Measurements from ENCODE around the gene SLC28A1.
"Not testable (repeated sequence)": the region's sequence is repeated elsewhere in the genome, so short reads cannot be mapped to it uniquely, and the experiment has no call there.

SLC28A1 gene

DNA sequence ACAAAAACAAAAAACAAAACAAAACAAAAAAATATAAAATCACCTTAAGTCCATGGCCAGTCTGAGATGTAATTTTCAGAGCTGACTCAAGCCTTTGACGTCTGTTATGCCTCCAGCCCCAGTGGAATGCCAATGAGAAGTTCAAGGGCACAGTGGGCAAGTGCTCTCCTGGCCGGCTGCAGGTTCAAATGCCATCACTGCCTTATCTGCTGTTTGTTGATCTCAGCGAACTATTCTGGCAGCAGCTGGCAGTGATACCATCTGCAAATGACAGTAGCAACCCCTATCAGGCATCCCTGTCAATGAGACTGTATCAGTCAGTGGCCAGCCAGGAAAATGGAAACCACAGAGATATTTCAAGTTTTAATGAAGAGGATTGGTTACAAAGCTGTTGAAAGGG is 86.4 kb downstream of the SLC28A1 start:
- no peak for DNase-seq (ENCODE audit: low spot score)

DNA sequence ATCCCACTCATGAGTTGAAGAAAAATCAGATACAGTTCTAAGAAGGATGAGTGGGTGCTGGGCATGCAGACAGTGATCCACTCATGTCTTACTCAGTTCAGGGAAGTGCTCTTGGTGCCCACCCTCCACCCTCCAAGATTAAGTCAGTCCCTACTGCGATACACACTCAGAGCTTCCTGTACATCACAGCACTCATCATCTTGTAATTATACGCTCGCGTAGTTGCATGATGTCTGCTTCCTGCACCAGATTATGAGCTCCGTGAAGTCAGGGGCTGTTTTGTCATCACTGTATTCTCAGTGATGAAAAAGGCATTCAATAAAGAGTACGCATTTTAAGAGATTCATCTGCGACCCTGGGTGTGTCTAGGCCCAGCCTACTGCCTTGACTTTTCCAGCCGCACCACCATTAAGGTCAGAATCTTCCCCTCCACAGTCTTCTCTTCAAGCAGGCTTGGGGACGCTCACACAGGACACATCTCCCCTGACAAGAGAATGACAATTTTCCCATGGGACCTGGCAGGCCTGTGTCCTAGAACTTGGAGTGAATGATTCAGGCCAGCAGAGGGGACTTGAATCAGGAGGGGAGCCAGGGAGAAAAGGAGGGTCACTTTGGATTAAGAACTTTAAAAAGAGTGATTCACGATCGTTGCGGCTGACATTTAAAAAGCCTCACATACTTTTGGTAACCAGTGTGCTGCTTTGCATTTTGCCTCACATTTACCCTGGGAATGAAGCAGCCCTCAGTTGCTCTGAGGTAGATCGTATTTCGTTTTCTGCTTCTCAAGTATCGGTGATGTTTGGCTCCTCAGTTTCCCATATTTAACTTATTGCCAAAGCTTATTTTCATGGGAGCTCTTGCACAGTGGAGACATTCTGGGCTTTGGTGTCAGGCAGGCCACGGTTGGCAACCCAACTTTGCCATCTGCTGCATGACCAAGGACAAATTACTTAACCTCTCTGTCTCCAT is 89.3 kb downstream of the SLC28A1 start:
- DNase-seq (ENCODE audit: low spot score) = no peak

GRCh38 chr15:84975871-84976351 is 91.4 kb downstream of the SLC28A1 start:
- no peak for DNase-seq (ENCODE audit: low spot score)

DNA sequence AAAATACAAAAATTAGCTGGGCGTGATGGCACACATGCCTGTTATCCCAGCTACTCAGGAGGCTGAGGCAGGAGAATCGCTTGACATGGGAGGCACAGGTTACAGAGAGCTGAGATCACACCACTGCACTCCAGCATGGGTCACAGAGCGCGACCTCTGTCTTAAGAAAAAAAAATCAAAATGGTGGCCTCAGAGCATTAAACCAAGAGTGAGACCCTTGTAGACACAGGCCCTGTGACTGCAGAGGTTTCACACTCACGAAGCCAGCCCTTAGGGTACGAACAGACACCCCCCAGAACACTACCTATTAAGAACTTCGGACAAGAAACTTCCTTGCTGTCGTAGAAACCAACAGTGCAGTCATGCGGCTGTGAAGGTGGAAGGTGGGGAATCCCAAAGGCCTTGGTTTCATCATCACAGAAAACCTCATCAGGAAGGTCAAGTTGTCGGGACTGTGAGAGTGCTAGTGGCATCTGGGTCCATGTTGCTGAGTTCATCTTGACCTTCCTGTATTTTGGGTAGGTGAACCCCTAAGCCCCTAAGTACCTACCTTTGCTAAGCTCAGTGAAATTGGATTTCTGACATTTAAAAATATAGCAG is 92.4 kb downstream of the SLC28A1 start:
- no peak for DNase-seq (ENCODE audit: low spot score)

DNA sequence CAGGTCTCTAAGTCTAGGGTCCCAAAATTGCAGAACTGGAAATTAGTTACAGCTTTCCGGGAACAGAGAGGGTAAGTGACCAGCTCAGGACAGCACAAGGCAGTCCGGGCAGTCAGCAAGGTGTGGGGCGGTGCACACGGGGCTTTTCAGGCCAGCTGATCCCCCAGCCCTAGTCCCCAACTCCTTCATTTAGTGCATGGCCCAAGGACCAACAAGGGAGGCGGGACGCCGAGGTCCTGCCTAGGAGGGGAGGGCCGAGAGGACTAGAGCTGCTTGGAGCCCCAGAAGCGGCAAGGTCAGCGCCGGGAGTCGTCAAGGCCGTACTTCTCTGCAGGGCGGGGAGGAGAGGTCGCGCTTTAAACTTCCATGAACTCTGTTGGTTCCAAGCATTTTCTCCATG is 95.2 kb downstream of the SLC28A1 start:
- no peak for DNase-seq (ENCODE audit: low spot score)

- DNase-seq (ENCODE audit: low spot score) = peak; percentile 89
Measured at GRCh38 chr15:84980196-84981053, 96.0 kb downstream of the SLC28A1 start.

DNA sequence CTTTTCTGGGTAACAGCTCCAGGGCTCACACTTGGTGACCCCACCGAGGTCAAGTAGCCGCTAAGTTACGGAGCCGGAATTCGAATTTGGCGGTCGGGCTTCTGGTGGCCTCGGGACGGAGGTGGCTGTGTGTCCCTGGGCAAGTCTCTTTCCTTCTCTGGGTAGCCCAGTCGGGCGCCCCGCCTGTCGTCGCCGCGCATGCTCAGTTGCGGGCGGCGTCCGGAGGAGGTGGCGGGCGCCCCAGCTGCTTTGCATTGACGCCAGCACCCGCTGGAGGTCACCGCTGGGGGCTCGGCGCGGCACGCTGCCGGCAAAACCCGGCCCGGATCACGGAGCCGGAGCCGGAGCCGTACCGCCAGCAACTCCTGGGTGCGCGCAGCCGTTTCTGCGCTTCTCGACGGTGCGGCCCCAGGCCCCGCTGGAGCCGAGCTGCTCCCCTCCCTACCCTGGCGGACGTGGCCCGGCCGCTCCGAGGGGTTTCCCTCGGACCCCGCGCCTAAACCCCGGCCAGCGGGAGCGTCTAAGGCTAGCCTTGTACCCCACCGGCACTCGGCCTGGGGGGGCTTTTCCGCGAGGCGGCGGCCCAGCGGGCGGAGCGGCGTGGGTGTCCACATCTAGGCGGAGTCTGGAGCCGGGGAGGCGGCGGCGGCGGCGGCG is 96.7 kb downstream of the SLC28A1 start:
- DNase-seq (ENCODE audit: low spot score) = peak; percentile 99

GRCh38 chr15:84981711-84982300 is 97.3 kb downstream of the SLC28A1 start, which contains the start of gene PDE8A:
Gene PDE8A, plus strand, starts transcription at chr15:84981856. Its CDS starts 307 bp downstream, at chr15:84982163.
- peak; percentile 73 for DNase-seq (ENCODE audit: low spot score)

- peak; percentile 18 for DNase-seq (ENCODE audit: low spot score)
Measured at GRCh38 chr15:84982301-84982920, 97.9 kb downstream of the SLC28A1 start.

- DNase-seq (ENCODE audit: low spot score) = no peak
Measured at GRCh38 chr15:84983294-84983693, 98.8 kb downstream of the SLC28A1 start.

- no peak for DNase-seq (ENCODE audit: low spot score)
Measured at GRCh38 chr15:84983711-84984110, 99.2 kb downstream of the SLC28A1 start.

GRCh38 chr15:84985158-84985557 is 100.7 kb downstream of the SLC28A1 start:
- no peak for DNase-seq (ENCODE audit: low spot score)

DNA sequence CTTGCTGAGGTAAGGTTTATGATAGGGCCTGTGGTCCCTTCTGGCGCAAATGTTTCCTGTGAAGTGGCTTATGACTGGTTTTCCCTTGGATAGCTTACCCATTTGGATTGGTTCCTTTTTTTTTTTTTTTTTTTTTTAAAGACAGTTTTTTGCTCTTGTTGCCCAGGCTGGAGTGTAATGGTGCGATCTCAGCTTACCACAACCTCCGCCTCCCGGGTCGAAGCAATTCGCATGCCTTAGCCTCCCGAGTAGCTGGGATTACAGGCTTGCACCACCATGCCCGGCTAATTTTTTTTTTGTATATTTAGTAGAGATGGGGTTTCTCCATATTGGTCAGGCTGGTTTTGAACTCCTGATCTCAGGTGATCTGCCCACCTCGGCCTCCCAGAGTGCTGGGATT is 102.9 kb downstream of the SLC28A1 start:
- DNase-seq (ENCODE audit: low spot score) = not testable (repeated sequence)

DNA sequence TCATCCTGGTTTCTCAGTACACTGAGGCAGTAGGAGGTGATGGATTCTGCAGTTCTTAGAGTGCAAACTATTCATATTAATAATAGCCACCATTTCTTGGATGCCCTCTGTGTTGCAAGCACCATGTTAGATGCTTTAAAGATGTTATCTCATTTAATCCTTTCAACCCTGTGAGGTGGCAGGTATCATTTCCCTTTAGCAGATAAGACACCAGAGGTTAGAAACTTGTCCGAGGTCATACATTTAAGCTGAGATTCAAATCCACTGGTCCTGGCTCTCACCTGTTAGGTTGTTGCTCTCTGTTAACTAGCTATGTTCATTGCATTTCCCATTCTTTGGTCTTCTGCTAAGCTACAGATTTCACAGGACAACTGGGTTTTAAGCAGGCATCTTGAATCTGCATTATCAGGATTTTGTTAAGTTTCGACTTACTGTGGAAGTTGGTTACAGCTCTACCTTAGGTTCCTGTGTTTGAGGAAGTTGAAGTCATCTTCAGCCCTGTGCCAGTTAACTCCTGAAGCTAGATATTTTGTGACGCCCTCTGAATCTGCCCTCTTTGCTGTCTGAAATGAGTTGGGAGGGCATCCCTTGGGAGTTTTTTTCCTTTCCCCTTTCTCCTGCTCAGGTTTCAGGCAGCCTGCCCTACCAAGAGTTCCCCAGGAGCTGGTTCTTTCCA is 103.6 kb downstream of the SLC28A1 start:
- no peak for DNase-seq (ENCODE audit: low spot score)

DNA sequence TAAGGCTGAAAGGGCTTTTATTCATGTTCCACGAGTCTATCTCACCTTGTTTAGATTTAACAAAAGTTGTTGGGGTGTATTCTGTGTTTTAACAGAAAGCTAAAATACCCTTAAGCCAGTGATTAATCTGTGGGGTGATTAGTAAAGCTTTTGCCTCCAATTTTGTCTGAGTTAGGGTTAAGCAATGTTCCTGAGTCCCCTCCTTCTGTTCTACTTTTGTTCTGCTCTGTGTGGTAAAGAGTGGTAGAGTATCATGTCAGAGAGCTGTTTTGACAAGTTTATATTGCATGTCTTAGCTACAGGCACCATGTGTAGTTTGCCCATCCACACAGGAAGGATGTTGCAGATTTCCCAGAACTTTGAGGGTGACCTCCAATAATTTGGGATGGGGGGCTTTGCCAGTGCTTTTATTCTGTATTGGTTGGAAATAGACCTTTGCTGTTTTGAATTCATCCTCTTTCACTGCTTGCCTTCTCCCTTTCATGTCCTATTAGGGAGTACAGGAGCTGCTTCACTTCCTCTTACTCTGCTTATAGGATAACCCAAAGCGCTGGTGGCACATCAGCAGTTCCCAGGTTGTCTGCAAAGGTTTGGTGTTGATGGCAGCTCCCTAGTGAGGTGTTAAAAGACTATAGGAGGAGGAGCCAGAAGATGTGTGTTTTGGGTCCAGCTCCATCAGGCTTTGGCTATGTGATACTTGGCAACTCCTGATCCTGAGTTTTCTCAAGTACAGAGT is 104.6 kb downstream of the SLC28A1 start:
- DNase-seq (ENCODE audit: low spot score) = no peak

DNA sequence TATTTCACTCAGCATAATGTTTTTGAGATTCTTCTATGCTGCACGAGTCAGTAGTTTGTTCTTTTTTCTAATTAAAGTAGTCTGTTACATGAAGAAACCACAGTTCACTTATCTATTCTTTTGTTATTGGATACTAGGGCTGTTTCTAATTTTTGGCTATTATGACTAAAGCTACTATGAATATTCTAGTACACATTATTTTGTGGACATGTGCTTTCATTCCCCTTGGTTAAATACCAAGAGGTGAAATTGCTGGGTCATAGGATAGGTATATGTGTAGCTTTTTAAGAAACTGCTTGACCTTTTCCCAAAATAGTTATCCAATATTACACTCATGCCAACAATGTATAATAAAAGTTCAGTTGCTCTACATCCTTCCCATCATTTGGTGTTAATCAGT is 106.0 kb downstream of the SLC28A1 start:
- DNase-seq (ENCODE audit: low spot score) = no peak

DNA sequence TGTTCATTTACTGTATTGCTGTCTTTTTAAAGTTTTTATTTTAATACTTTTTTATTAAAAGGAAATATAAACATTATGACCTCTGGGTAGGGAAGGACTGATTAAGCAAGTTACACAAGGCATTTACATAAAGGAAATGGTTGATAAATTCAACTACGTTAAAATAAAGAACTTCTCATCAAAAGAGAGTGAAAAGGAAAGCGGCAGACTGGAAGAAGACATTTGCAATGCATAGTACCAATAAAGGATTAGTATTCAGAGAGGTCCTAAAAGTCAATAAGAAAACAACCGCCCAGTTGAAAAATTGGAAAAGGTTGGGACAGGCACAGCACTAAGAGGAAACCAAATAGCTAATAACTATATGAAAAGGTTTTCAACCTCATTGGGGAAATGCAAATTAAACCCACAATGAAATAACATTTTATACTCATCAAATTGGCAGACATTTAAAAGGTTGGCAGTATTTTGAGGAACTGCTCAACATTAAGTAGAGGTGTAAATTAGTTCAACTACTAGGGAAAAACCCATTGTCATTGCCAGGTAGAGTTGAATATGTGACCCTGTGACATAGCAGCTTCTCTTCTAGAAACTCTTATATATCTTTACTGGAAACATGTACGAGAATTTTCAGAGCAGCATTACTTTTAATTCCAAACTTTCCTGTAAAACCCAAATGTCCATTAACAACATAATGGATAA is 106.7 kb downstream of the SLC28A1 start:
- DNase-seq (ENCODE audit: low spot score) = no peak

DNA sequence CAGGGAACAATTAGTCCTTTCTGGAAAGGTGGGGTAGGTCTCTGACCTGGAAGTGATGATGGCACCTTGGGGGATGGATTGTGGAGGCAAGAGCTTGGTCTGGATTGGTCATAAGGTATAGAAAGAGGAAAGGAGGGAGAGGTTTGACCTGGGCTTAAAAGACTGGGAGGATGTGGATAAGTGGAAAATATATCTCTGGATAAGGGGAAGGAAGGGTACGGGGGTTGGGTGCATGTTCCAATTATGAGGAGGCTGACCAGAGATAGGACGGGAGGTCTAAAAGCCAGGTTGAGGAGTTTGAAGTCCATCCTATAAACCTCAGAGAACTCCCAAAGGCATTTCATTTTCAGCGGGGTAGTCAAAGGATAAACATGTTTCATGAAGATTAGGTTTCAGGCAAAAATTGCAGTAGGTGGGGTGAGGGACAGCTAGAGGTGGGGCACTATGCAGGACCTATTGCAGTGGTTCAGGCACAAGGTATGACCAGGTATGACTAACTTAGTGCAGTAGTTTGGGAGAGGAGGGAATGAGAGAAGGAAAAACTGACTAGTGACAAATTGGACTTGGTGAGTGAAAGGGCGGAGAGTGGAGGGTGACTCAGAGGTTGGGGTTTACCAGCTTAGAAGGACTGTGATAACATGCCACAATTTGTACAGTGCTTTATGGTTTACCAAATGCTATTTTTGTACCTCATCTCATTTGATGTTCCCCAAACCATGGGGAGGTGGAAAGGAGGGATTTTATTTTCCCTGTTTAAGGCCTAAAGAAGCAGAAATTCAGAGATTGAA is 107.9 kb downstream of the SLC28A1 start:
- peak; percentile 65 for DNase-seq (ENCODE audit: low spot score)

All from GM03348 (cell line).